Raji (cell line): ENCODE data around the gene KCNA4.

Experiments used
- POLR2A ChIP-seq: IDR thresholded peaks from 2 replicates; pipeline ENCODE4 v1.6.1; 2011; ENCODE audit warnings: low read depth, low read length, control low read depth; ENCODE audit not compliant: insufficient read depth

The KCNA4 gene

DNA sequence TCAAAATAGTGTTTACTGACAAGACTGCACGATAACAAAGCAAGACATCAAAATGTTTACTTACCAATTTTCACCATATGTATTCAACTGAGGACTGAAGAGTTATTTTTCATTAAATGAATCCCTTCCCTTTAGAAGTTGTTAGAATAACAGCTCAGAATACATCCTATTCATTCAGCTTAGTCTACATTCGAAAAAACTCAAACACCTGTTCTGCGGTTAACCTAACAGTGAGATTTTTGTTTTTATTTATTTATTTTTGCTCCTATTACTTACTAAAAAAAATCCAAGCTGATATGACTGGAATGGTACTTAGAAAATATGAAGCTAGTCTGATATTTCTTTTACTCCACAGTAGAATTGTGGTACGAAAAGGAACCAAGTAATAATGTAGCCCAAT, 10.0 kb downstream of the KCNA4 start:
- no peak for TF ChIP-seq POLR2A

GRCh38 chr11:30002157-30002785, 14.6 kb downstream of the KCNA4 start:
- no peak for TF ChIP-seq POLR2A

DNA sequence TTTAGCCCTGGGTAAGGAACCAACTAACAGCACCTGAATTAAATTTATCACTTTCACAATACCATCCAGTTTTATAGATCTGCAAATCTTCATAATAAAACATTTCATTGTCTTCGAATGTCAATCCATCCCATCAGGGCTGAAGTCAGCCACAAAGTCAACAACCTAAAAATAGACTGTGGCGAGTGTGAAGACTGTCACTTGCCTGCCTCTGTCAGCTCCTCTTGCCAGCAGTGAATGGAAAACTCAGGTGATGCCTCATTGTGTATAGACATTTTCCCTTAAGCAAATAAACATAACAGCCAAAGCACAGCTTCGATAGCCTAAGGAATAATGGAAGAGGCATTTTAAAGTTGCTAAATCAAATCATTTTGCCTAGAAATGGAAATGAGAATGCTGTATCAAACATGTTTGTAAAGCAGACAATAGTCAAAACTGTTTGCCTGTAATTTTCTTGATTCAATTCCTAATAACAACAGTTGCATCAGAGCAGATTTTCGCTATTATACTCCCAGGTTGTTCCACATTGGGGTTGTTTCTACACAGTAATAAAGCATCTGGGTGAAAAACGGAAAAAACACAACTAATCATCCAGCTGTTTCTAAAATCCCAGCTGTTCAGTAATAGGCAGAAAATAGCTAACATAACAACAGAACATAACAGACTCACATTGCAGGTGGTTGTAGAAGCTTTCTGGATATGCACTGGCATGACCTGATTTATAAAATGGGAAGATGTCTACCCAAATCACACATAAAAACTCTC, 15.7 kb downstream of the KCNA4 start:
- TF ChIP-seq POLR2A, result no peak

DNA sequence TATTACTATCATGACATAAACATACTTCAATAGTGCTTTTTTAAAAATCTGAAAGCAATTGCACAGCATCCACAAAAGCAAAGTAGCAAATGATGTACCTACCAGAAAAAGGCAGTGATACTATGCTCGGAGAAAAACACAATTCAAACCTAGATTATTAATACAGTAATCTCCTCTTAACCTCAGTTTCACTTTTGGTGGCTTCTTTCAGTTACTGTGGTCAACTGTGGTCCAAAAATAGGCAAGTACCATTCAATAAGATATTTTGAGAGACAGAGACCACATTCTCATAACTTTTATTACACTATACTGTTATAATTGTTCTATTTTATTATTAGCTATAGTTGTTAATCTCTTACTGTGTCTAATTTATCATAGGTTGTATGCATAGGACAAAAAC, 20.8 kb downstream of the KCNA4 start:
- no peak for TF ChIP-seq POLR2A

GRCh38 chr11:29989174-29989970, 27.5 kb downstream of the KCNA4 start:
- TF ChIP-seq POLR2A, result no peak

DNA sequence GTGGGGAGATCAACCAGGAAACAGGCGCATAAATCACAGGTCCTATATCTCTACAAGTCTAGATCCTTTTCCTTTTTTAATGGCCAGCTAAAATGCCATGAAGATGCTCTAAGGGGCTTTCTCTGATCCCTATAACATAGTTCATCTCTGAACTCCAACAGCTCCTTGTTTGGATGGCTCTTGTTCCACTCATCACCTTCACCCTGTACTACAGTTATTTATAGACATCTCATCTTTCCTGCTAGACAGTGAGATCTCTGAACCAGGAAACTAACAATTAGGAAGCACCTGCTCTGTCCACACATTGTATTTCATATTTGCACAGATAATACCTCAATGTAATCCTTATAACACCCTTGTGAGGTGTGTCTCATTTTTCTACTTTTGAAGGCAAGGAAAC, 31.6 kb downstream of the KCNA4 start:
- no peak for TF ChIP-seq POLR2A

- no peak for TF ChIP-seq POLR2A
Measured at GRCh38 chr11:29984544-29984943, 32.3 kb downstream of the KCNA4 start.

DNA sequence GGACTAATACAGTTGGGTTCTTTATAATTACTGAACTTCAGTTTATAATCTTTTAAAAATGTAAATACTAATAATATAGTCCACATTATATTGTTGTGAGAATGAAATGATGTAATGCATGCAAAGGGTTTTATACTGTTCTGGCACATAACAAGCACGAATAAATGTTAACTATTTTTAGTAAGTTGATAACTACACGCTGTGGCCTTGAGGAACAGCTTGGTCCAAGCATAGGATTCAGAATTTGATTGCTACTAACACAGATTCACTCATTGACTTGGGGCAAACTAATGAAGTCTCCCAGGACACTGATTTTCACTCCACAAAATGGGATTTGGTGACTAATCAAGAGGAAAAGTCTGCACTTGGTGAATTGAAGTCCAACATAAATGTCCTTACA, 38.3 kb downstream of the KCNA4 start:
- no peak for TF ChIP-seq POLR2A

- TF ChIP-seq POLR2A, result no peak
Measured at GRCh38 chr11:29963796-29964195, 53.0 kb downstream of the KCNA4 start.

DNA sequence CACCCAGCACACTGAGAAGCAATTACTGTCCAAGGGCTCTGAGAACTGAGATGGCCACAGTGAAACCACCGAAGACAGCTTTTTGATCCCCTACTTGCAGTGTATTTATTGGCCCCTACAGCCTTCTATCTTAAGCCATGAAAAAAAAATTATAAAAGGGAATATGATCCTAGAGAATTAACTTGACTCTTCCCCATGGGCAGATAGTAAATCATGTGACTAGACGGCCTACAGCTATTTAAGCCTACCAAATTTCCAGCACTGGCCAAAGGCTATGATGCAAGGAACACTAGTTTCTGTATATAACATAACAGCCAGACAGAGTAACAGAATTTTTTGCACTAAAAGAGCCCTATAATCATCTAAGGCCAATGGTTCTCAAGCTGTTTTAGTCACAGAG, 53.8 kb downstream of the KCNA4 start:
- no peak for TF ChIP-seq POLR2A

DNA sequence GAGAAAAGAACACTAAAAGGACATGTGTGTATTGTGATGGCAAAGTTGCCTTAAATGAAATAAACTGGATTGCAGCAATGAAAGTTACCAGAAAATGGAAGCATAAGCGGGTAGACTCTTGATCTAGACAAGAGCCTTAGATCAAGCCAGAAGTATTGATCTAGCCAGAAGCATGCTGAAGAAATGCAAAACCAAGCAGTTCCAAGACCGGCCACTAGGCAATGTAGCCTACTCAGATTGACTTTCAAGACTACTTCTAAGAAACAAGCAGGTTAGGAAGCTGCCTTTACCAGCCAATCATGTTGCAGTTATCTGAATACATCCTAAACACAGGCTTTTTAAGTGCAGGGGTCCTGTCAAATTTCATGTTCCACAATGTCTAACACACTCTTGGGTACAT, 54.6 kb downstream of the KCNA4 start:
- no peak for TF ChIP-seq POLR2A
